ENCODE data around the gene RYR3. TPM values are rescaled to one million over a fixed set of nuclear protein-coding genes. Genes with fewer than 3 reads are reported as not detected.

Gene RYR3
- total RNA-seq, 1 donor from 2014 or later, result 2.2 TPM

DNA sequence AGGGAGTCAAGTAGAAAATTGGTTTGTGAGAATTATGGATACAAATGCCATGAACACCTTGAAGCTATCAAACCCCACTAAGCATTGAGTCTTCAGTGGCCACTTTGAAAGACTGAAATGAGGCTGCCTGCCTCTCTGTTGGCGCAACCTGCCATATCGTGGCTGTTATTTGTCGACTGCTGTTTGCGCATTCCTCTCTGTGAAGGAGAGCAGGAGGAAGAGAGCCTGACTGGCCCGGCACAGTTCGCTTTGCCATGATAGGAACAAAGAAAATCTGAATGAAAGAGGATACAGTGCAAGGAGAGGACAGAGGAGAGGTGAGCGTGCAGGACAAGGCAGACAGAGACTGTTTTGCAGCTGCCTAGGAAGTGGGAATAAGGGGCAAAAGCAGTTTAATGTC is 289.4 kb downstream of the RYR3 start:
- DNase-seq (ENCODE audit: extremely low spot score, unreplicated experiment), result no peak

GRCh38 chr15:33601461-33601860 is 290.7 kb downstream of the RYR3 start:
- Mint-ChIP-seq H3K27ac (no peak overlapping the region), H3K27me3 (peaks cover 4% of the 10 kb centered on the region), H3K36me3 (no peaks in the 10 kb centered on the region), H3K4me1 (ENCODE audit: unreplicated experiment) (peaks cover 3% of the 10 kb centered on the region), H3K4me3 (no peak overlapping the region), H3K9me3 (no peaks in the 10 kb centered on the region)
- no peak for DNase-seq (ENCODE audit: extremely low spot score, unreplicated experiment)
- TF ChIP-seq CTCF (conservative IDR thresholded peaks at IDR 0.05), result no peak

More for the DNA sequence above, 289.4 kb downstream of the RYR3 start:
- Mint-ChIP-seq H3K27me3 (peaks cover 4% of the 10 kb centered on the region), H3K36me3 (no peaks in the 10 kb centered on the region), H3K9me3 (no peaks in the 10 kb centered on the region), H3K27ac (no peak overlapping the region), H3K4me1 (ENCODE audit: unreplicated experiment) (peaks cover 3% of the 10 kb centered on the region), H3K4me3 (no peak overlapping the region)
- TF ChIP-seq CTCF (conservative IDR thresholded peaks at IDR 0.05), result no peak

GRCh38 chr15:33608714-33609113 is 297.9 kb downstream of the RYR3 start:
- Mint-ChIP-seq H3K36me3 (no peaks in the 10 kb centered on the region), H3K27ac (no peak overlapping the region), H3K4me3 (no peak overlapping the region), H3K27me3 (peaks cover 7% of the 10 kb centered on the region), H3K9me3 (no peaks in the 10 kb centered on the region), H3K4me1 (ENCODE audit: unreplicated experiment) (no peaks in the 10 kb centered on the region)
- DNase-seq (ENCODE audit: extremely low spot score, unreplicated experiment), result no peak
- peak; percentile 68 for TF ChIP-seq CTCF (conservative IDR thresholded peaks at IDR 0.05)

GRCh38 chr15:33612721-33613304 is 302.0 kb downstream of the RYR3 start:
- Mint-ChIP-seq H3K27me3 (no peaks in the 10 kb centered on the region), H3K4me3 (no peak overlapping the region), H3K27ac (no peak overlapping the region), H3K36me3 (no peaks in the 10 kb centered on the region), H3K4me1 (ENCODE audit: unreplicated experiment) (no peaks in the 10 kb centered on the region), H3K9me3 (no peaks in the 10 kb centered on the region)
- no peak for DNase-seq (ENCODE audit: extremely low spot score, unreplicated experiment)
- no peak for TF ChIP-seq CTCF (conservative IDR thresholded peaks at IDR 0.05)

- Mint-ChIP-seq H3K4me3 (no peak overlapping the region), H3K27me3 (no peaks in the 10 kb centered on the region), H3K4me1 (ENCODE audit: unreplicated experiment) (no peaks in the 10 kb centered on the region)
These were observed 305.7 kb downstream of the RYR3 start for GRCh38 chr15:33616475-33616874.

More at GRCh38 chr15:33616475-33616874, 305.7 kb downstream of the RYR3 start:
- no peak for TF ChIP-seq CTCF (conservative IDR thresholded peaks at IDR 0.05)
- Mint-ChIP-seq H3K36me3 (no peaks in the 10 kb centered on the region), H3K27ac (no peak overlapping the region), H3K9me3 (no peaks in the 10 kb centered on the region)
- DNase-seq (ENCODE audit: extremely low spot score, unreplicated experiment), result no peak

Data from type B pancreatic cell (in vitro differentiated cells).